Astrocyte of the hippocampus (primary cell): ENCODE results near the gene PLOD1.

Experiments
- DNase-seq: peaks from one replicate; pipeline ENCODE4 v3.0.0; 2011; ENCODE audit warnings: low read depth, low spot score

Gene PLOD1

GRCh38 chr1:11978301-11978700, 43.8 kb downstream of the PLOD1 start:
- DNase-seq: no peak

GRCh38 chr1:11979028-11979850, 44.7 kb downstream of the PLOD1 start:
- no peak for DNase-seq

GRCh38 chr1:11979851-11980675, 45.5 kb downstream of the PLOD1 start, which contains the start of gene MFN2:
MFN2 (plus strand) TSS chr1:11980444; CDS start chr1:11989169, 8,725 bp downstream.
- peak; percentile 99 for DNase-seq

GRCh38 chr1:11980676-11980972, 46.1 kb downstream of the PLOD1 start:
- no peak for DNase-seq

GRCh38 chr1:11981378-11982009, 47.0 kb downstream of the PLOD1 start:
- DNase-seq: no peak

DNA sequence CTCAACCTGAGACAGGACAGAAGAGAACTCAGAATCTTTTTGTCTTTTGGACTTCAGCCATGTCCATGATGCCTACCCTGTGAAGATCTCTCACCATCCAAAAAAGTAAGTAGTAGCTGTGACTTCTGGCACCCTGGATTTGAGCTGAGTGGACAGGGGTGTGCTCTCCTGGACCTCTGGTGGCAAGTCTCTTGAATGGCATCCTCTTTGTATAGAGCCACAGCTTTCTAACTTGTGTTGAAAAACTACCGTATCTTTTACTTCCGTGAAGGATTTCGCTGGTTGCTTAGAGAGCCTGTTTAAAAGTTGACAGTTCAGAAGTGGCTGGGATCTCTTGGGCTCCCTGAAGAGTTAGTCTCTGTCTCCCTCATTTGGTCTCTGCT, 47.5 kb downstream of the PLOD1 start:
- DNase-seq: no peak

DNA sequence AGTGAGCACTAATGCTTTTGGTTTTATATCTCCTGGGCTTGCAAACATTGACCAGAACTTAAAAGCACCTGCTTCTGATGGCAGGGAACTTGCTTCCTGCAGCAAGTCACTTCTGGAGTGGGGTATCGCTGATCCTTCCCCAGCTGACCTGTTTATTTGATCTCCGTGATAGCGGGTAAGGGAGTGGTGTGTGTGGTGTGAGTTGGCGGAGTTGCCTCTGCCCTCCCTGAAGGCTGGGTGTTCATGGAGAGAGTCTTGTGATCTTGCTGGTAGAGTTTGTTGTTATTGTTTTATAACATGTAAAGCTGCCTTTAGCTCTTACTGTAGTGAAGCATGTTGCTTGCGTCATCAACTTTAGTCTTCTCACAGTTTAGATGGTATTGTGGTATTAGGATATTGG, 49.6 kb downstream of the PLOD1 start:
- DNase-seq: no peak

DNA sequence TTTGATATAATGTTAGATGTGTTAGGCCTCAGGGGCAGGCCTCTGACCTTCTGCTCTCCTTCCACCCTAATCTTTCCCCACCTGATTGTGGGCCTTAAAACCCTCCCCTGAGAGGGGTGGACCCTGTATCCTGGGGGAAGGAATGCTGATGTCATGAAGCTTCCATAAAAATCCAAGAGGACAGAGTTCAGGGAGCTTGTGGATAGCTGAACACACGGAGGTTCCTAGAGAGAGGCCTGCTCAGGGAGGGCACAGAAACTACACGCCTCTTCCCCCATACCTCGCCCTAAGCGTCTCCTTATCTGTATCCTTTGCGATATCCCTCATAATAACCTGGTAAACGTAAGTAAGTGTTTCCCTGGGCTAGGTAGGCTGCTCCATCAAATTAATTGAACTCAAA, 50.1 kb downstream of the PLOD1 start:
- DNase-seq: no peak

DNA sequence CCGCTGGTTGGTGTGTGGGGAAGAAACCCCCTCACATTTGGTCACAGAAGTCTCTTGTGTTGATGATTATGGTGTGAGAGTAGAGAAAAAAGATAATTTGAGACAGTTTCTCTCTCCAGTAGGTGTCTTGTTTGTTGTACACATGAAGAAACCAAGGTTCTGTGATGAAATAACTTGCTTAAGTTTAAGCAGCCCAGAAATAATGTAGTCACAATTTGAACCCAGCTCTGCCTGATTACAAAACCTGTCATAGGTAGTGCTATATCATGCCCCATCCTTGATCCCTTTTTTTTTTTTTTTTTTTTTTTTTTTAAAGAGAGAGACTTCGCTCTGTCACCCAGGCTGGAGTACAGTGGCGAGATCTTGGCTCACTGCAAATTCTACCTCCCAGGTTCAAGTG, 50.7 kb downstream of the PLOD1 start:
- DNase-seq: no peak

GRCh38 chr1:11985851-11986250, 51.3 kb downstream of the PLOD1 start:
- DNase-seq: no peak

- DNase-seq: no peak
These were observed 55.2 kb downstream of the PLOD1 start for GRCh38 chr1:11989669-11990068.

- peak; percentile 44 for DNase-seq
These were observed 56.0 kb downstream of the PLOD1 start for GRCh38 chr1:11990303-11991032.

- DNase-seq: no peak
These were observed 57.6 kb downstream of the PLOD1 start for GRCh38 chr1:11991969-11992676.

GRCh38 chr1:11997081-11997850, 62.7 kb downstream of the PLOD1 start:
- DNase-seq: no peak

GRCh38 chr1:11998636-11999035, 64.1 kb downstream of the PLOD1 start:
- no peak for DNase-seq

GRCh38 chr1:11999236-11999635, 64.7 kb downstream of the PLOD1 start:
- DNase-seq: no peak

- peak; percentile 29 for DNase-seq
These were observed 66.9 kb downstream of the PLOD1 start for GRCh38 chr1:12001249-12001917.

GRCh38 chr1:12001996-12002493, 67.5 kb downstream of the PLOD1 start:
- DNase-seq: peak; percentile 40

GRCh38 chr1:12003762-12004161, 69.2 kb downstream of the PLOD1 start:
- DNase-seq: no peak
